Measurements from ENCODE around the gene JAZF1.

The JAZF1 gene

GRCh38 chr7:27870595-27870994 is 310.0 kb downstream of the JAZF1 start:
- no CpG with 5 or more reads among the region's 5 CpGs for WGBS, 2 donors (ENCODE audit: extremely low coverage in 2 of 2, insufficient read length in 2 of 2, insufficient replicate concordance in 1 of 2)
- no peak overlapping the region for H3K27ac ChIP-seq (replicated peaks; ENCODE audit: low read length)
- no peak overlapping the region for H2BK15ac ChIP-seq (ENCODE audit: low read length)
- H4K8ac ChIP-seq (ENCODE audit: low read depth, low read length), result no peak overlapping the region
- H3K36me3 ChIP-seq (replicated peaks in 1 of 2; ENCODE audit: control insufficient read depth in 2 of 2, insufficient read depth in 2 of 2, low read length in 2 of 2), result no peaks in the 10 kb centered on the region
- H3K79me1 ChIP-seq (ENCODE audit: low read depth, low read length), result no peaks in the 10 kb centered on the region
- no peak overlapping the region for H2AK5ac ChIP-seq (ENCODE audit: low read depth, low read length)
- no peak overlapping the region for H2BK5ac ChIP-seq (ENCODE audit: low read length)
- no peaks in the 10 kb centered on the region for H3K27me3 ChIP-seq (ENCODE audit: control insufficient read depth in 3 of 3, insufficient read depth in 3 of 3, low read depth in 1 of 3, low read length in 3 of 3)
- no peak overlapping the region for H3K9ac ChIP-seq (ENCODE audit: low read depth, low read length, poor library complexity)
- H3K9me3 ChIP-seq (replicated peaks in 1 of 2; ENCODE audit: control insufficient read depth in 2 of 2, insufficient read depth in 1 of 2, low read depth in 1 of 2, low read length in 2 of 2), result peaks cover 0 to 8% of the 10 kb centered on the region in 2 donors
- no peak overlapping the region for H2AFZ ChIP-seq (ENCODE audit: low read length)
- H3K4ac ChIP-seq (ENCODE audit: low read length), result no peak overlapping the region
- no peak overlapping the region for H3K4me2 ChIP-seq (ENCODE audit: insufficient read depth, low read length, poor library complexity, severe bottlenecking)
- no peak overlapping the region for H4K91ac ChIP-seq (ENCODE audit: low read depth, low read length, poor library complexity)
- no peak overlapping the region for H3K14ac ChIP-seq (ENCODE audit: low read length)
- H3K4me3 ChIP-seq (ENCODE audit: low read length in 2 of 2), result no peak overlapping the region
- H2BK120ac ChIP-seq (ENCODE audit: low read depth, low read length), result no peak overlapping the region
- H3K4me1 ChIP-seq (ENCODE audit: control insufficient read depth in 2 of 2, insufficient read depth in 1 of 2, low read depth in 1 of 2, low read length in 2 of 2), result peaks cover 2 to 3% of the 10 kb centered on the region in 2 donors
- no peak for DNase-seq (ENCODE audit: low spot score)
- H2BK12ac ChIP-seq (ENCODE audit: low read length), result no peak overlapping the region
- no peak overlapping the region for H3K23ac ChIP-seq (ENCODE audit: low read depth, low read length, poor library complexity)
- no peak overlapping the region for H3K18ac ChIP-seq (ENCODE audit: low read length)

- Histone ChIP-seq H3K4ac (ENCODE audit: low read length) (no peak overlapping the region), H4K8ac (ENCODE audit: low read depth, low read length) (no peak overlapping the region), H2AFZ (ENCODE audit: low read length) (no peak overlapping the region), H2AK5ac (ENCODE audit: low read depth, low read length) (no peak overlapping the region), H3K9me3 (replicated peaks in 1 of 2; ENCODE audit: control insufficient read depth in 2 of 2, insufficient read depth in 1 of 2, low read depth in 1 of 2, low read length in 2 of 2) (peaks cover 0 to 1% of the 10 kb centered on the region in 2 donors), H3K79me1 (ENCODE audit: low read depth, low read length) (no peaks in the 10 kb centered on the region), H3K27ac (replicated peaks; ENCODE audit: low read length) (no peak overlapping the region), H3K23ac (ENCODE audit: low read depth, low read length, poor library complexity) (no peak overlapping the region), H3K18ac (ENCODE audit: low read length) (no peak overlapping the region), H3K4me2 (ENCODE audit: insufficient read depth, low read length, poor library complexity, severe bottlenecking) (no peak overlapping the region), H3K14ac (ENCODE audit: low read length) (no peak overlapping the region), H4K91ac (ENCODE audit: low read depth, low read length, poor library complexity) (no peak overlapping the region), H3K27me3 (ENCODE audit: control insufficient read depth in 3 of 3, insufficient read depth in 3 of 3, low read depth in 1 of 3, low read length in 3 of 3) (no peaks in the 10 kb centered on the region), H3K4me1 (ENCODE audit: control insufficient read depth in 2 of 2, insufficient read depth in 1 of 2, low read depth in 1 of 2, low read length in 2 of 2) (peaks cover 2 to 3% of the 10 kb centered on the region in 2 donors), H3K4me3 (ENCODE audit: low read length in 2 of 2) (no peak overlapping the region), H2BK120ac (ENCODE audit: low read depth, low read length) (no peak overlapping the region), H3K9ac (ENCODE audit: low read depth, low read length, poor library complexity) (no peak overlapping the region), H3K36me3 (replicated peaks in 1 of 2; ENCODE audit: control insufficient read depth in 2 of 2, insufficient read depth in 2 of 2, low read length in 2 of 2) (no peaks in the 10 kb centered on the region), H2BK12ac (ENCODE audit: low read length) (no peak overlapping the region), H2BK15ac (ENCODE audit: low read length) (no peak overlapping the region), H2BK5ac (ENCODE audit: low read length) (no peak overlapping the region)
- DNase-seq (ENCODE audit: low spot score), result no peak
- WGBS, 2 donors (ENCODE audit: extremely low coverage in 2 of 2, insufficient read length in 2 of 2, insufficient replicate concordance in 1 of 2), result no CpG with 5 or more reads among the region's 7 CpGs
These were observed 311.5 kb downstream of the JAZF1 start for GRCh38 chr7:27869056-27869455.

GRCh38 chr7:27868131-27868550 is 312.5 kb downstream of the JAZF1 start:
- H3K27me3 ChIP-seq (ENCODE audit: control insufficient read depth in 3 of 3, insufficient read depth in 3 of 3, low read depth in 1 of 3, low read length in 3 of 3), result no peaks in the 10 kb centered on the region
- WGBS, 2 donors (ENCODE audit: extremely low coverage in 2 of 2, insufficient read length in 2 of 2, insufficient replicate concordance in 1 of 2), result no CpG with 5 or more reads among the region's 15 CpGs
- H3K23ac ChIP-seq (ENCODE audit: low read depth, low read length, poor library complexity), result no peak overlapping the region
- H3K79me1 ChIP-seq (ENCODE audit: low read depth, low read length), result no peaks in the 10 kb centered on the region
- H2BK12ac ChIP-seq (ENCODE audit: low read length), result no peak overlapping the region
- H2AK5ac ChIP-seq (ENCODE audit: low read depth, low read length), result no peak overlapping the region
- no peak for DNase-seq (ENCODE audit: low spot score)
- no peaks in the 10 kb centered on the region for H3K36me3 ChIP-seq (replicated peaks in 1 of 2; ENCODE audit: control insufficient read depth in 2 of 2, insufficient read depth in 2 of 2, low read length in 2 of 2)
- no peak overlapping the region for H2BK15ac ChIP-seq (ENCODE audit: low read length)
- H4K91ac ChIP-seq (ENCODE audit: low read depth, low read length, poor library complexity), result no peak overlapping the region
- H2BK5ac ChIP-seq (ENCODE audit: low read length), result no peak overlapping the region
- no peak overlapping the region for H2BK120ac ChIP-seq (ENCODE audit: low read depth, low read length)
- H3K9ac ChIP-seq (ENCODE audit: low read depth, low read length, poor library complexity), result no peak overlapping the region
- H3K4me2 ChIP-seq (ENCODE audit: insufficient read depth, low read length, poor library complexity, severe bottlenecking), result no peak overlapping the region
- H3K27ac ChIP-seq (replicated peaks; ENCODE audit: low read length), result no peak overlapping the region
- H3K4ac ChIP-seq (ENCODE audit: low read length), result no peak overlapping the region
- no peak overlapping the region for H3K18ac ChIP-seq (ENCODE audit: low read length)
- no peak overlapping the region for H3K4me3 ChIP-seq (ENCODE audit: low read length in 2 of 2)
- H3K14ac ChIP-seq (ENCODE audit: low read length), result no peak overlapping the region
- no peak overlapping the region for H4K8ac ChIP-seq (ENCODE audit: low read depth, low read length)
- peaks cover 2 to 3% of the 10 kb centered on the region in 2 donors for H3K4me1 ChIP-seq (ENCODE audit: control insufficient read depth in 2 of 2, insufficient read depth in 1 of 2, low read depth in 1 of 2, low read length in 2 of 2)
- H3K9me3 ChIP-seq (replicated peaks in 1 of 2; ENCODE audit: control insufficient read depth in 2 of 2, insufficient read depth in 1 of 2, low read depth in 1 of 2, low read length in 2 of 2), result no peaks in the 10 kb centered on the region
- no peak overlapping the region for H2AFZ ChIP-seq (ENCODE audit: low read length)

- H3K4me2 ChIP-seq (ENCODE audit: insufficient read depth, low read length, poor library complexity, severe bottlenecking), result no peak overlapping the region
- no peaks in the 10 kb centered on the region for H3K79me1 ChIP-seq (ENCODE audit: low read depth, low read length)
- no peak overlapping the region for H3K9ac ChIP-seq (ENCODE audit: low read depth, low read length, poor library complexity)
- H2BK15ac ChIP-seq (ENCODE audit: low read length), result no peak overlapping the region
- no peak overlapping the region for H2BK5ac ChIP-seq (ENCODE audit: low read length)
- H3K27ac ChIP-seq (replicated peaks; ENCODE audit: low read length), result no peak overlapping the region
- WGBS, 2 donors (ENCODE audit: extremely low coverage in 2 of 2, insufficient read length in 2 of 2, insufficient replicate concordance in 1 of 2), result no CpG with 5 or more reads among the region's 17 CpGs
- no peak overlapping the region for H2BK120ac ChIP-seq (ENCODE audit: low read depth, low read length)
- no peak overlapping the region for H3K14ac ChIP-seq (ENCODE audit: low read length)
- H2BK12ac ChIP-seq (ENCODE audit: low read length), result no peak overlapping the region
- H3K4me3 ChIP-seq (ENCODE audit: low read length in 2 of 2), result no peak overlapping the region
- no peak overlapping the region for H3K23ac ChIP-seq (ENCODE audit: low read depth, low read length, poor library complexity)
- no peak overlapping the region for H4K8ac ChIP-seq (ENCODE audit: low read depth, low read length)
- H3K9me3 ChIP-seq (replicated peaks in 1 of 2; ENCODE audit: control insufficient read depth in 2 of 2, insufficient read depth in 1 of 2, low read depth in 1 of 2, low read length in 2 of 2), result no peaks in the 10 kb centered on the region
- no peak overlapping the region for H4K91ac ChIP-seq (ENCODE audit: low read depth, low read length, poor library complexity)
- no peaks in the 10 kb centered on the region for H3K36me3 ChIP-seq (replicated peaks in 1 of 2; ENCODE audit: control insufficient read depth in 2 of 2, insufficient read depth in 2 of 2, low read length in 2 of 2)
- no peak overlapping the region for H3K4ac ChIP-seq (ENCODE audit: low read length)
- peaks cover 2 to 3% of the 10 kb centered on the region in 2 donors for H3K4me1 ChIP-seq (ENCODE audit: control insufficient read depth in 2 of 2, insufficient read depth in 1 of 2, low read depth in 1 of 2, low read length in 2 of 2)
- no peak overlapping the region for H2AFZ ChIP-seq (ENCODE audit: low read length)
- no peak for DNase-seq (ENCODE audit: low spot score)
- no peak overlapping the region for H2AK5ac ChIP-seq (ENCODE audit: low read depth, low read length)
- no peaks in the 10 kb centered on the region for H3K27me3 ChIP-seq (ENCODE audit: control insufficient read depth in 3 of 3, insufficient read depth in 3 of 3, low read depth in 1 of 3, low read length in 3 of 3)
- H3K18ac ChIP-seq (ENCODE audit: low read length), result no peak overlapping the region
These were observed 313.5 kb downstream of the JAZF1 start for GRCh38 chr7:27866828-27867672.
